ENCODE results near the gene ISLR. TPM values are rescaled to one million over a fixed set of nuclear protein-coding genes. Genes with fewer than 3 reads are reported as not detected.

Gene ISLR
- total and polyA plus RNA-seq, 9 of the 15 experiments (the other 6 are each of a cell fraction or from before 2014, with no cell fraction given) = not detected

- no peak for ATAC-seq
- H3K4me2 ChIP-seq (ENCODE audit: insufficient read depth, low read length) = no peak overlapping the region
- FAIRE-seq = no peak
- 0% methylated on average over 11 of the region's 11 CpGs for WGBS (ENCODE audit: insufficient coverage, low coverage, missing lambda C conversion rate)
- H3K27me3 ChIP-seq (ENCODE audit: control insufficient read depth in 2 of 2, insufficient read depth in 2 of 2, low read length in 2 of 2) = peaks cover 0 to 58% of the 10 kb centered on the region in 2 experiments; a peak in 4 of 5 replicates
- no peaks in the 10 kb centered on the region for H3K79me2 ChIP-seq (ENCODE audit: control insufficient read depth, insufficient read depth, low read length)
- DNase-seq (ENCODE audit: extremely low read depth in 1 of 4, low spot score in 3 of 4) = no peak
- H3K27ac ChIP-seq (ENCODE audit: extremely low read depth, low read depth, low read length) = no peak overlapping the region
- 0 out of 2 replicates have a peak, but pooled peaks cover 6% of the 10 kb centered on the region for H4K20me1 ChIP-seq (replicated peaks; ENCODE audit: control insufficient read depth, insufficient read depth, low read length)
- H2AFZ ChIP-seq (ENCODE audit: low read depth, low read length) = no peak overlapping the region
- H3K4me3 ChIP-seq = no peak overlapping the region
- H3K9me1 ChIP-seq (ENCODE audit: control insufficient read depth, insufficient read depth, low read length) = no peaks in the 10 kb centered on the region
- no TSS peak for BruUV-seq (replicated peaks)
- H3K4me1 ChIP-seq (replicated peaks in 1 of 2; ENCODE audit: control insufficient read depth in 2 of 2, insufficient read depth in 2 of 2, low read length in 2 of 2) = no peaks in the 10 kb centered on the region
- H3K36me3 ChIP-seq (ENCODE audit: control insufficient read depth, insufficient read depth, low read length) = no peaks in the 10 kb centered on the region
- in situ Hi-C loops (cut with MboI) = no loop called here
- no peak overlapping the region for H3K9ac ChIP-seq (ENCODE audit: insufficient read depth in 1 of 2, low read depth in 2 of 2, low read length in 2 of 2)
- no peaks in the 10 kb centered on the region for H3K9me3 ChIP-seq (replicated peaks; ENCODE audit: control insufficient read depth, insufficient read depth, low read depth, low read length)
- ChIA-PET POLR2A (interaction anchor here (0.5 to 0.9 kb wide), 2 partner anchors 10 to 134 kb away, joined by 3 to 4 read pairs; no protein-coding TSS in a partner anchor), CTCF (ENCODE audit: low intra/inter-chr PET ratio) (no interaction called here)
- intact Hi-C loops (cut with micrococcal nuclease) = no loop called here
- TF ChIP-seq BRD9 (IDR thresholded peaks at IDR 0.05; ENCODE audit: low read depth, partially characterized antibody) (no peak), ZNF124 (CRISPR knock-in tag; IDR thresholded peaks at IDR 0.05) (no peak), TCF7L2 (IDR thresholded peaks at IDR 0.05; ENCODE audit: low read depth, low read length) (no peak), SLC30A9 (CRISPR knock-in tag; IDR thresholded peaks at IDR 0.05) (no peak), KDM1A (IDR thresholded peaks at IDR 0.05) (no peak), ZSCAN32 (CRISPR knock-in tag; IDR thresholded peaks at IDR 0.05) (no peak), TCF7 (IDR thresholded peaks at IDR 0.05; ENCODE audit: borderline replicate concordance) (no peak), FOXA1 (IDR thresholded peaks at IDR 0.05; ENCODE audit: borderline replicate concordance) (no peak)
These were observed 14.7 kb downstream of the ISLR start for GRCh38 chr15:74188216-74188615.

GRCh38 chr15:74191798-74192197 is 18.3 kb downstream of the ISLR start:
- H3K27ac ChIP-seq (ENCODE audit: extremely low read depth, low read depth, low read length) = no peak overlapping the region
- H3K4me3 ChIP-seq = no peak overlapping the region
- H3K4me2 ChIP-seq (ENCODE audit: insufficient read depth, low read length) = no peak overlapping the region
- TF ChIP-seq NFYB (IDR thresholded peaks at IDR 0.05; ENCODE audit: extremely low read depth, insufficient read length) = no peak
- TF ChIP-seq RFX1 (IDR thresholded peaks at IDR 0.05) = peak; percentile 81
- no peak for TF ChIP-seq TGIF2 (CRISPR knock-in tag; IDR thresholded peaks at IDR 0.05)
- TF ChIP-seq POU5F1 (IDR thresholded peaks at IDR 0.05; ENCODE audit: borderline replicate concordance, low read depth, low read length, partially characterized antibody) = no peak
- TF ChIP-seq SOX6 (IDR thresholded peaks at IDR 0.05) = no peak
- TF ChIP-seq ZNF561 (CRISPR knock-in tag; conservative IDR thresholded peaks at IDR 0.05) = no peak
- no peak for TF ChIP-seq ATF1 (CRISPR knock-in tag; IDR thresholded peaks at IDR 0.05)
- TF ChIP-seq ATF1 (tag; IDR thresholded peaks at IDR 0.05) = no peak
- H3K9me1 ChIP-seq (ENCODE audit: control insufficient read depth, insufficient read depth, low read length) = no peaks in the 10 kb centered on the region
- no peaks in the 10 kb centered on the region for H3K4me1 ChIP-seq (replicated peaks in 1 of 2; ENCODE audit: control insufficient read depth in 2 of 2, insufficient read depth in 2 of 2, low read length in 2 of 2)
- ATAC-seq = no peak
- 0% methylated on average over 3 of the region's 3 CpGs for WGBS (ENCODE audit: insufficient coverage, low coverage, missing lambda C conversion rate)
- ChIA-PET CTCF (ENCODE audit: low intra/inter-chr PET ratio) (no interaction called here), POLR2A (no interaction called here)
- in situ Hi-C loops (cut with MboI) = no loop called here
- H3K79me2 ChIP-seq (ENCODE audit: control insufficient read depth, insufficient read depth, low read length) = no peaks in the 10 kb centered on the region
- 0 out of 2 replicates have a peak, but pooled peaks cover 14% of the 10 kb centered on the region for H4K20me1 ChIP-seq (replicated peaks; ENCODE audit: control insufficient read depth, insufficient read depth, low read length)
- intact Hi-C loops (cut with micrococcal nuclease) = no loop called here
- H3K9ac ChIP-seq (ENCODE audit: insufficient read depth in 1 of 2, low read depth in 2 of 2, low read length in 2 of 2) = no peak overlapping the region
- H3K27me3 ChIP-seq (ENCODE audit: control insufficient read depth in 2 of 2, insufficient read depth in 2 of 2, low read length in 2 of 2) = peaks cover 0 to 68% of the 10 kb centered on the region in 2 experiments; a peak in 3 of 5 replicates
- no peak overlapping the region for H2AFZ ChIP-seq (ENCODE audit: low read depth, low read length)
- DNase-seq (ENCODE audit: extremely low read depth in 1 of 4, low spot score in 3 of 4) = no peak
- no peak for FAIRE-seq
- no peaks in the 10 kb centered on the region for H3K36me3 ChIP-seq (ENCODE audit: control insufficient read depth, insufficient read depth, low read length)
- no TSS peak for BruUV-seq (replicated peaks)
- no peaks in the 10 kb centered on the region for H3K9me3 ChIP-seq (replicated peaks; ENCODE audit: control insufficient read depth, insufficient read depth, low read depth, low read length)
